GM18507 (cell line): ENCODE measurements around the gene AFF3.

Experiments
- DNase-seq: peaks from one replicate; pipeline ENCODE4 v3.0.0; 2011; ENCODE audit warnings: low read depth; ENCODE audit not compliant: insufficient read length; ENCODE audit errors: extremely low spot score
- FAIRE-seq: peaks from 2 replicates; lab custom pipeline; 2011; peaks lifted over from hg19 to GRCh38; lab: Jason Lieb, UNC

AFF3 gene

DNA sequence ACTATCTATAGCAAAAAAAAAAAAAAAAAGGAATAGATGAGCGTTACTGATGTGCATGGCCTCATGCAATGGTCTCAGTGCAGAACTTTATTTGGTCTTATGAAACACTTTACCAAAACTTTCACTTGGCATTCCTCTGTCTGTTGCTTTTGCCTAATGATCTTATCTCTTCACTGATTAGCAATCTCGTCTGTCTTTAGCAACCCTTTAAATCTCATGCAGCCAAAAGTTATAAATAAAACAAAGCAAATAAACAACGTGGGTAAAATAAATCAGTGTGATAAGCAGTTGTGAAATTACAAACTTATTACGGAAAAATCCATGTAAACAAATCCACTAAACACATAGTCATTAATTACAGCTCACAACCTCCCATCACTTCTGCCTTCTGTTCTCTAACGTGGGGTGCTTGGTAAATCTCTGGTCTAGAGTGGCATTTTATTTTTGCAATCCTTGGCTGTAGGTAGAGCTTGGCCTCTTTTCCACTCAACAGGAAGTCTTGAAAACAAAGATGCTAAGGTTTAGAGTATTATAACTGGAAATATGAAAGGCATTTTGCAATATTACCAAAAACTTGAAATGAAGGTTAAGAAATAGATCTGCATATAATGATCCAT, 288.0 kb downstream of the AFF3 start:
- FAIRE-seq = no peak

DNA sequence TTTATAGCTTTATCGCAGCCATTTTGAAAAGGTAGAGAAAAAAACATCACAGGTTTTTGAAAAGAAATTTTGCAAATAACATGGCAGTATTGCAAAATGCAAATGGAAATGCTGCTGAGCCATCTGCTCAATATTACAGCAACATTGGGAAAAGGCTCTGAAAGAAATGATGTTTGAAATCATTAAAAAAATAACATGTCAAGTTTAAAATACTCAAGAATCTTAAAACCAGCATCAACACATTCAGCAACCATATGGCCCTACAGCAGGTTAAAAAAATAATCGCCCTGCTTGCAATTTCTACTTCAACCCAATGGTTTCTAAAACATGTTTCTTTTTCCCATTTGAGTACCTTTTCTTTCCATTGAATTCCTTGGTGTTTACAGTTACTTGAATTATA, 289.4 kb downstream of the AFF3 start:
- DNase-seq (no peak), FAIRE-seq (no peak)

More for the DNA sequence above, 288.0 kb downstream of the AFF3 start:
- DNase-seq = no peak

DNA sequence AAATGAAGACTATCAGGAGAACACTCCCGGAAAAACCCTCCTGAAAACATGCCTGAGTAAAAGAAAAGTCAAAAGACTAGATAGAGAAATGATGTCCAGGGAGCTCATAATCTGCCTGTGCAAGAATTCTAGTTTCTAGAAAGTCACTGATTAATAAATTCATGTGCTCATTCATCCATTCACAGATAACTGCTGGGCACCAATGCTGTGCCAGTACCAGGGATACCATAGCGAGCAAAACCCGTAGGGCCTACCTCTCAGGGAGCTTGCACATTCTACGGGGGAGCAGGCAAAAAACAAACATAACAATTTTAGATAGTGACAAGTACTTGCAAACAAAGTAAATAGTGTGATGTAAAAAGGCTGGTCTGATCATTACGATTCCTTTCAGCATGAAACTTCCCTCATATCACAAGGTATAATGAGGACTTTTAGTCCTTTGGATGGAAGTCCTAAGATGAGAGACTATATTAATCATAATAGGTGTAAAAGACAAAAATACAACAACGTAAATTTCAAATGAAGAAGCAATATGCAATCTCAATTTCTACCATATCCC, 289.9 kb downstream of the AFF3 start:
- DNase-seq = no peak
- no peak for FAIRE-seq

DNA sequence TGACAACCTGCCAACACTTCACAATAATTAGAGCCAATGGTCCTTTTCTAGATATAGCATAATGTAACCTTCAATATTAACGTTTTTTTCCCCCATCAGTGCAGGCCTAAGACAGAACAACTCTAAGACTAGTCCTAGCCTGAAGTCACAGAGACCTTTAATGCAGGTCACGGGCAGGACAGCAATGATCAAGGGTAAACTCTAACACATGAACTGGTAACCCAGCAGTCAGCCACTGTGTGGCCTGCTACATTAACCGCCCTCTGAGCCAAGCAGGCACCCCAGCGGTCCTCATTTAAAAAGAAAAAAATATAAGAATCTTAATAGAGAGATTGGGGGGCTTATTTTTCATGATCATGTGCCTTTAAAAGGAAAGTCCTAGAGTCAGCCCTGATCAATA, 290.6 kb downstream of the AFF3 start:
- FAIRE-seq (no peak), DNase-seq (no peak)

DNA sequence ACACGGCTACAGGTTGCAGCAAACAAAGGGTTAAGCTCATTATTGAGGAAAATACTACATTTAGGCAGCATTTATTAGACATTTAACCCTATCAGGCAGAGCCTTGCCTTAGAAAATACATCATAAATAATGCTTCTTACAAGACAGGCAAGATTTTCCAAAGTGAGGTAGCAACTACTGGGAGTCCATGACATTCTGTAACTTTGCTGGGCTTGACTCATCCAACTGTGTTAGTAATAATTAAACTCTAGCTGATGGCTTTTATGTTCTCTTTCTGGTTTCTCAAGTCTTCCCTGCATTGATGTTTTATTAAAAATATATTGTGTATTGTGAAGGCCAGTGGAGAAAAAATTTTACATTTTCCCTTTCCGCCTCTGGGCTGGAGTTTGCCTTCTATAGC, 291.3 kb downstream of the AFF3 start:
- FAIRE-seq = no peak
- no peak for DNase-seq

DNA sequence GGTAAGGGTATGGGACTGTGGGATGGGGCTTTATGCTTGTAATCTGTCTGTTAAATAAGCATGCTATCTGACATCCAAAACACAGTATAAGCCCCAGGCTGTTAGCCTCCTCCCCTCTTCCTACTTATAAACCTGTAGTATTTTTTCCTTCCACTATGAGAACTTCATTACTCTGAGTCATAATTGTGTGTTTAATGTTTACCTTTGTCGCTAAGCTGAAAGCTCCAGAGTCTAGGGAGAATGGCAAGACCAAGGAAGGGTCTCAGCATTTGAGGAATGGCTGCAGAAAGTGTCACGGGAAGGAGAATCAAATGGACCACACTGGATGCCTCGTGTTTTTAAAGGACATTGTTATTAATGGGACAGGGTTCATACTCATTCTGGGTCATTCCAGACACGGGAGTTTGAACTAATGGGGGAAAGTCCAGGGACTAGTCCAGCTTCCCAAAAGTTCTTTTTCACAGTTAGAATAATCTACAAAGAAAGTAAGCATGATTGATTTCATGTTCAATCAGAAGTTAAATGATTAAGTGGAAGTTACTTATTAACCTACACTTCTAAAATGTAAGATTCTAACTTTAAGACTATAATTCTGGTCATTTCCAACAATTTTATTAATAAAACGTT, 292.2 kb downstream of the AFF3 start:
- FAIRE-seq = no peak

DNA sequence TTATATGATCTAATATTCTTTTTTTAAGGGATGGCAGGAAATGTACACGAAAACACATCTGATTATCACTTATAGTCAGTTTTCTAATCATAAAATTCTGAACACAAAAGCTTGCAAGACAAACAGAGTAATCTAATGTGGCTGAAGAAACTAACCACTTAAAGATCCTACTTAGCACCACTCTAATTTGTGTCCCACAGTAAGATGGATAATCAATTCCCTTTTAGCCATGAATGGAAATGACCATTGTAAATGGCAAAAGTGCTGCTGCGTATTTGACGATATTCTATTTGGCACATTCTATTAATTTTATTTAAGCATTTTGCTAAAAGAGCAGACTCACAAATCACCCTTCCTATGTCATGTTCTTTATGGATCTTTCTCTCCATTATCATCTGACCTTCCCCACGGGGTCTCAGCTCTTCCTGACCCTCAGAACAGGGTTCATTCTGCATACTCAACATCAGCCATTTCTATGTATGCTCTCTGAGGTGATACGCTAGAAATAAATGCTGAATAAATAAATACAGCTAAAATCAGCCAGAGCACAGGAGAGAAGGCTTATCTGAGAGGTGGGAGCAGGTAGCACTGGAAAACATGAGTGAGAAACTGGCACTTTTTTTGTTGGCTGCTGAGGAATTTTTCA, 295.8 kb downstream of the AFF3 start:
- no peak for DNase-seq

More for the DNA sequence above, 292.2 kb downstream of the AFF3 start:
- DNase-seq = no peak

DNA sequence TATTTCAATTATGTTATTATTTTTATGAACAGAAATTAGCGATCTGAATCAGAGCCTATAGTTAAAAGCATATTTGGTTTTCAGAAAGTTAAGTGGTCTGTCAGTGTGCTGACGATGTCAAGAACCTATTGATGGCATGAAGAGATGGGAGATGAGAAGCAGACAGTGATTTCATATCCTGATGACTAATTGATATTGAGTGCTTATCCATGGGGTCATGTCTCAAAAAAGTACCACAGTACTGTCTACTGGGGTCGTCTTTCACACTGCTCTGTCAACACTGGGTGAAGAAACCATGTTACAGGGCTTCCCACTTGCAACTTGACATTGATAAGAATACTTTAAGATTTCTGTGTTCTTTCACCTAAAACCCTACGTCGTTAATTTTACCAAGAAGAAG, 297.1 kb downstream of the AFF3 start:
- no peak for FAIRE-seq
- no peak for DNase-seq

More for the DNA sequence above, 295.8 kb downstream of the AFF3 start:
- FAIRE-seq = no peak

DNA sequence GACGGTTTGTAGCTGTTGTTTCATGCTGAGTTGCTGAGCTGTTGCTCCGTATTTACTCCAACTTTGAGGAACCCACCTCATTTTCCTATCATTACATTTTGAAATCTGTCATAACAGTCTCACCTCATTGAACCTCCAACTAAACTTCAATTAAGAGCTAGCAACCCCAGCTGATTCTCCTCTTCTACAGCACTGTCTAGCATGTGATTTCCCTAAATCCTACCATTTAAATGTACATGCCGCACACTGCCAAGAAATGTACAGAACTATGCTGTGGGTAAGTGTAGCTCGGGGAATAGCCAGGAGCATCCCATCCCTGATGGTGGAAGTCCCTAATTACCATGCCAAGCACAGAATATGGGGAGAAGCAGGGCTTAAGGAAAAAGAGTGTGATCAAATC, 299.9 kb downstream of the AFF3 start:
- FAIRE-seq (no peak), DNase-seq (no peak)

DNA sequence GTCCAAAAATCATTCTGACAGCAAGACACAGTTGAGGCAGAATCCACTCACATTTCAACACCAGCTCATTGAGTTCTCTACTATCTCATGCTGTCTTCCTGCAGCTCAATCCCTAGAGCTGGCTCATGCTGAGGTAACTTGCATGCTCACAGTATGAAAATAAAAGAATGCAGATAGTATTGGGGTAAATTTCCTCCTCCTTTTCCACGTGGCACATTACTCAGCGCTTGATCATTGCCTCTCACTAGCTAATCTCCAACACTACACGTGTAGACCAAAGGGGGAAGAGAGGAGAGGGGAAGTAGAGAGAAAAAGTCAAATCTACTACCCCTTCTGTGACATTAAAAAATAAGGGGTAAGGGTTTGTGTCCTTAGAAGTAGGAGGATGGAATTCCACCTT, 300.6 kb downstream of the AFF3 start:
- DNase-seq (no peak), FAIRE-seq (no peak)

DNA sequence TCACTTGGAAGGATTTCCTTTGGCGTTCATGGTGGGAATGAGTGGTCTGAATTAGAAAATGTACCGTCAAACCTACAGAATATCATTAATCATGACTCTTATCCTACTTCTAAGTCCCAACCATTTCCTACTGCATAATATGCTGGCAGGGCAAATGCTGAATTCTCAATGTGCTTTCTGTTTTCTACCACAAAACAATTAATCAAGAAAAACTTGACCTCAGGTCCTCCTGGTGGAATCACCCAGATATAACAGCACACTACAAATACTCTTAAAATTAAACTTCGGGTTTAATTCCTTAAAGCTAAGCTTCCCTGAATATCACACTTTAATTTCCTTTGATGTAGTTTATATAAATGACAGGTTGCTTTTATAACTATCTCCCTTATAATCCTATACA, 301.6 kb downstream of the AFF3 start:
- FAIRE-seq (no peak), DNase-seq (no peak)

DNA sequence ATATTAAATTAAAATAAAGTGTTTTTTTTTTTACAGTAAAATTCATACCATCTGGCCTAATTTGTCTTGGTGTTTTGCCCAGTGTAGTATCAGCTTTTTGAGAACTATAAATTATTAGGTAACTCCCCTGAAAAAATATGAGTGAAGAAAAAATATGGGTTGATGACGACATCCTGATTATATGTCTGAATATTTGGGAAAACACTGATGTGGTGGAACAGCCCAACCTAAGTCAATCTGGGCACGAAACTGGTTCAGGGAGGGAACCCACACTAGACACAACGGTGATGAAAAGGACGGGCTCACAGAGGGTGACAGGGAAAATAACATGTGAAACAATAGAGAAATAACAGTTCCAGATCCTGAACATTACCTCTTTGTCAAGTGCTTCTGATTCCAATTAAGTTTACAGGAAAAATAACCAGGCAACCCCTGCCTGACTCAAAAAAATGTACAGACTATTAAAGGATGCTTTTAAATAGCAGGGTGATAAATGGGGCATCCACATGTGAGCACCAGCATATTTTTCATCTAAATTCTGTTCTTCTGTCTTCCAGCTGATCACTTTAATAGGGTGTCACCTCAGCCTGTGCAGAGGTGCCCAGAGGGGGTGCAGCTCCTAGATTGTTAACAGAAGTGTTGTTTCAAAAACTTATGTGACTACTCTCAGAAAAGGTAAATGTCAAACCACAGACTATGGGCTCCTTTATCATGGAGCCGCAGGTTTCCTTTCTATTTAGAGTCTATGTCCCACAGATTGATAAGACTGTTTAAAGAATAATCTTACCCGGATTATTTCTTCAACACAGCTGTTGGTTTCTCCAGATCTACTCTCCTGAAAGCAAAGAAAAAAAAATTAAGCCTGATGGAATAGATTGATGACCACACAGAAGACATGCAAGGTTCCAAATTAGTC, 305.4 kb downstream of the AFF3 start:
- DNase-seq (no peak), FAIRE-seq (no peak)

DNA sequence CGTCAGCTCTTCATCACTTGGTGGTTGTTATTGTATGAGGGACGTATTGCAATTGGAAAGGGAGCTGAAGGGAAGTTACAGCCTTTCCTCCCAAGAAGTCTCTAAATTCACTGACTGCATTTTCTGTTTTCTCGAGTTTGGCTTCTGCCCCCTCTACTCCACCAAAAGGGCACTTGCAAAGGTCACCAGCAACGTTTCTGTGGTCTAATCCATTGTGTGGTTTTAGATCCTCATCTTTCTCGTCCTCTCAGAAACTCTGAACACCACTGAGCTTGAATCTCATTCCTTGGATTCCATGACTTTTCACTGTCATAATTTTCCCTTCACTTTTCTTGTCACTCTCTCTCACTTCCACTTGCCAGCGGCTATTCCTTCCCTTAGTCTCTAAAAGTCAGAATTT, 308.0 kb downstream of the AFF3 start:
- DNase-seq = no peak
- no peak for FAIRE-seq

DNA sequence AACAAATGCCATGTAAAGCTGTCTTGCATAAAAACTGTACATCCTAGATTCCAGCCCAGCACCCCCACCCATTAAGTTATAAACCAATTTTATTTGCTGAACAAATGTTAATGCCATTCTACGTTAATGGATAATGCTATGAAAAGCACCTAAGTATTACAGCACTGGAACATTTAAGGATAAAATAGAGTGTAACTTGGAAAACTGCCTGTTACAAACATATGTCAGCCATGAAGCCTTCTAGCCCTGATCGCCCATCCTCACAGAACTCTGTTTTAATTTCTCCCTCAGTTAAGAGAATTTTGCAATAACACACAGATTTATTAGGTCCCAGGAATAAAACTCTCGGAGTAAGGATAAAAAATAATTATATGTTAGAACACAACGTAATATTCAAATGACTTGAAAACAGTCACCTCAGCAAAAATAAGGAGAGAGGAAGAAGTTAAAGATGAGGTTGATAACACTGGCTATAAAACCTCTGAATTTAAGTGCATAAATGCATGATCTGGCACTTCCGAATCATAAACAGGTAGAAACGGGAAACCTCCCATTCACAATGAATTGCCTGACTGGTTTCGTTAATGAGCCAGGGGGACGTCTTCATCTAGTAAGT, 308.7 kb downstream of the AFF3 start:
- no peak for DNase-seq
- no peak for FAIRE-seq

DNA sequence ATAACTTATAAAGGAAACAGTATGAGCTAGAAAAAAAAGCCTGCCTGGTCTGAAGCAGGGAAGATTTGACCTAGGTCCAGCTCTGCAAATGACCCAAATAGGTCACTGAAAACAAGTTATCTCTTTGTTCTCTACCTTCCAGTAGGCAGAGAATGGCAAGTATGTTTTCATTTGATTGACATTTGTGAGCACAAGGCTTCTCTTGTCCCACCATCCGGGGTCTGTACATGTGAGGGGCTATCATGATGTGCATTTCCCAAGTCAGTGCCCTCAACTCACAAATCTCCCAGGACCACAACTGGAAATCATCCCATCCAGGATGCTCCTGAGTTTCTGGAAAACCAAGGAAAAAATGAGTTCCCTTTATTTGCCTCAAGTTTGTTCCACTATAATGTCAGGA, 309.5 kb downstream of the AFF3 start:
- FAIRE-seq (no peak), DNase-seq (no peak)

DNA sequence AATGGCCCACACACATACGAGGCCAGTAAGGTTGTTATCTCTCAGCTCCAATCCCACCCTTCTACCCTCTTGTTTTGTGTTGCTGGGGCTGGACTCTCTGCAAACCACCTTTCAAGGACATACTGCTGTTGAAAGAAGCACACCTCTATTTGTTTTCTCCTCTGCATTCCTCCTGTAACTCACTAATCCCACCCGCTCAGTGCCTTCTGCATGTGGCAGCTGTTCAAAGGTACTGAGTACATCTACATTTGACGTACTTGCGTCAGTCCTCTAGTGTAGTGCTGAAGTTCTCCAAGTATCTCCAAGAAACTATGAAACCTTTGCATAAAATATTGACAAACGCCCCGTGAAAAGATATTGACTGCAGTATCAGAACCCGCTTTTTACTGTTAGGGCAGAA, 310.6 kb downstream of the AFF3 start:
- FAIRE-seq (no peak), DNase-seq (no peak)

DNA sequence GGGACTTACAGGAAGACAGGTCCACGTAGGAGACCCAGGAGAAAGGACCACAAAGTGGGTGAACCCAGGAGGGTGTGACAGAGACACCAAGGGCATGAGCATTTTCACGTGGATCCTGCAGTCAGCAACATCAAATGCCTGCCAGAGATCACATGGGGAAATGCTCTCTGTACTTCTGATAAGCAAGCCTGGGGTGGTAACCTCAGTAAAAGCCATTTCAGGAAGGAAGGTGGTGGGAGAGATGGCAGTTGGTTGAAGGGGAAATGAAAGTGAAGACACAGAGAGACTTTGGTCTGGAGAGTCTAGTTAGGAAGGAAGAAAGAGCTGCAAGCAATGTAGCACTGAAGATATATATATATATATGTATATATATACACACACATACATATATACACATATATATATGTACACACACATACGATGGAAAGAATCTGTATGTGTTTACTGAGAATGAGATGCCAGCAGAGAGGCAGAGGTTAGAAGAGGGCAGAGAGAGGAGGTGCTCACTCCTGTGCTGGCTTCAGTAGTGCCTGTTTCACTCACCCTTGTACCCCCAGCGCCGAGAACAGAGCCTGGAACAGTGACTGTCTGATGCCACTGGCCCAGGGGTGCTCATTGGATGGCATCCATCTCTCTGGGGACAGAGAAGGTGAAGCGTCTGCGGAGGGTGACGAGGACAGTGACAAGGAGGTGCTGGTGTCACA, 314.9 kb downstream of the AFF3 start:
- no peak for DNase-seq
- FAIRE-seq = no peak

DNA sequence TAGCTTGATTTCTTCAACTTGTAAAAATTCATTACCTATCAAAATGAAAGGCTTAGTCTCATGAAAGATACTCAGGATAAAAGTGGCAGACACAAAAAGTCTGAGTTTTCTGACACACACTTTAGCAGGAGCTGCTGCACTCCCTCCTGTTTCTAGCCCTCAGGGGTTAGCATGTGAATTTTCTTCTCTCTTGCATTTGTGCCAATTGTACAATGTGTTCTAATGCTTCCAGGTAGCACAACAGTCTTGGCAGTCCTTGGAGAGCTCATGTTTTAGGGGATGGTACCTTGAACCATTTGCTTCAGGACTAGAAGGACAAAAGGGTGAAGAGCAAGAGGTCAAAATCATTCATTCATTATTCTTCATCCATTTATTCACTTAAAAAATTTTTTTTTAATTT, 316.8 kb downstream of the AFF3 start:
- FAIRE-seq (no peak), DNase-seq (no peak)

DNA sequence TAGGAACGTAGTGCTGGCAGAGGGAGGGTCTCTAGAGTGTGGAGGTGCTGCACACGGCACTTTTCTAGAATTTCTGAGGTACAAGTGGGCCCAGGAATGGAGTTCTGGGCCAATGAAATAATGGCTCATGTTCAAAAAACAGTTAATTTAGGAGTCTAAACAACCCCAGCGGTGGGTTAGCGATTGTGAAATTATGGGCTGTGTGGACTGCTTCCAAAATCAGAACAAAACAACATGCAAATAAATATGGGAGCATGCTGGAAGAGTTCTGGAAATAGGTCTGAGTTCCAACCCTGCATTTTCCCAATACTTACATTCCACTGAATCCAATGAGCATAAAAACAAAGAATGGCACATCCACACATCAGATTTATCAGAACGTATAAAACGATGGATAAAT, 317.6 kb downstream of the AFF3 start:
- no peak for DNase-seq
- no peak for FAIRE-seq
